A673 (cell line): Measurements from ENCODE around the gene S100A3. TPM values are rescaled to one million over a fixed set of nuclear protein-coding genes. Genes with fewer than 3 reads are reported as not detected.

Source experiments
- BruUV-seq: library from RNA; stranded (reverse); fragments of 400-500 nt; replicated peaks from 2 replicates; lab custom pipeline; 2021; lab: Mats Ljungman, UMichigan
- CTCF ChIA-PET: fragments of 300-600 bp; sonication (Branson Sonifier 250); formaldehyde crosslinking; loops from one replicate; lab custom pipeline; 2022; ENCODE audit warnings: antibody characterized with exemption; lab: Charles Lee
- POLR2A ChIA-PET: fragments of 300-600 bp; sonication (Branson Sonifier 250); formaldehyde crosslinking; loops from one replicate; lab custom pipeline; 2022; ENCODE audit warnings: antibody characterized with exemption; ENCODE audit not compliant: low non-redundant PET; lab: Charles Lee
- DNase-seq: peaks from one replicate; pipeline ENCODE4 v3.0.0-alpha.2; 2015; ENCODE audit warnings: low spot score
- H3K27ac ChIP-seq: fragments of 200-600 bp; sonication (generic); 2 replicates; pipeline ENCODE4 v1.5.1; 2016; ENCODE audit warnings: mixed run types, low read depth, mild to moderate bottlenecking, mixed read lengths, antibody characterized with exemption, low read length; ENCODE audit not compliant: poor library complexity, severe bottlenecking
- H3K27me3 ChIP-seq: fragments of 200-600 bp; sonication (generic); replicated peaks from 2 replicates; pipeline ENCODE4 v1.6.1; 2017; ENCODE audit warnings: mixed run types, low read depth, mild to moderate bottlenecking, mixed read lengths, antibody characterized with exemption, low read length; ENCODE audit not compliant: insufficient read depth, poor library complexity
- H3K36me3 ChIP-seq: fragments of 200-600 bp; sonication (generic); 2 replicates; pipeline ENCODE4 v1.6.1; 2016; ENCODE audit warnings: mixed run types, mild to moderate bottlenecking, mixed read lengths, antibody characterized with exemption, low read length; ENCODE audit not compliant: insufficient read depth, poor library complexity, severe bottlenecking
- H3K4me1 ChIP-seq: fragments of 200-600 bp; sonication (generic); 2 replicates; pipeline ENCODE4 v1.6.1; 2017; ENCODE audit warnings: mixed run types, mild to moderate bottlenecking, mixed read lengths, antibody characterized with exemption, low read length; ENCODE audit not compliant: insufficient read depth, poor library complexity, severe bottlenecking
- H3K4me3 ChIP-seq: fragments of 200-600 bp; sonication (generic); 2 replicates; pipeline ENCODE4 v1.5.1; 2016; ENCODE audit warnings: low read depth, mixed run types, mild to moderate bottlenecking, mixed read lengths, low read length; ENCODE audit not compliant: poor library complexity, severe bottlenecking
- H3K9me3 ChIP-seq: fragments of 200-600 bp; sonication (generic); 2 replicates; pipeline ENCODE4 v1.6.1; 2016; ENCODE audit warnings: mixed run types, low read depth, mild to moderate bottlenecking, mixed read lengths, antibody characterized with exemption, low read length; ENCODE audit not compliant: poor library complexity, severe bottlenecking
- CTCF ChIP-seq: fragments of 300-800, 200-600 bp; sonication (generic); conservative IDR thresholded peaks from 2 replicates; pipeline ENCODE4 v1.5.1; 2017; ENCODE audit warnings: low read depth, mild to moderate bottlenecking, antibody characterized with exemption, low read length, moderate library complexity, mixed read lengths
- EZH2 ChIP-seq: fragments of 200-600 bp; sonication (generic); IDR thresholded peaks from 2 replicates; pipeline ENCODE4 v1.6.1; 2017; ENCODE audit warnings: borderline replicate concordance, low read depth, mild to moderate bottlenecking, mixed read lengths, antibody characterized with exemption, low read length; ENCODE audit not compliant: poor library complexity, severe bottlenecking
- intact Hi-C: fragments of 100-400 bp; cut with micrococcal nuclease; formaldehyde crosslinking; loops from one replicate; pipeline ENCODE4 v1.10.0; 2022; ENCODE audit not compliant: unreplicated experiment
- total RNA-seq: library from RNA; stranded (reverse); gene quantifications from 2 replicates; pipeline ENCODE4 v1.2.3, GENCODE V29; 2021

Gene S100A3
- total RNA-seq, 1 experiment from 2014 or later, result 0.99 TPM

DNA sequence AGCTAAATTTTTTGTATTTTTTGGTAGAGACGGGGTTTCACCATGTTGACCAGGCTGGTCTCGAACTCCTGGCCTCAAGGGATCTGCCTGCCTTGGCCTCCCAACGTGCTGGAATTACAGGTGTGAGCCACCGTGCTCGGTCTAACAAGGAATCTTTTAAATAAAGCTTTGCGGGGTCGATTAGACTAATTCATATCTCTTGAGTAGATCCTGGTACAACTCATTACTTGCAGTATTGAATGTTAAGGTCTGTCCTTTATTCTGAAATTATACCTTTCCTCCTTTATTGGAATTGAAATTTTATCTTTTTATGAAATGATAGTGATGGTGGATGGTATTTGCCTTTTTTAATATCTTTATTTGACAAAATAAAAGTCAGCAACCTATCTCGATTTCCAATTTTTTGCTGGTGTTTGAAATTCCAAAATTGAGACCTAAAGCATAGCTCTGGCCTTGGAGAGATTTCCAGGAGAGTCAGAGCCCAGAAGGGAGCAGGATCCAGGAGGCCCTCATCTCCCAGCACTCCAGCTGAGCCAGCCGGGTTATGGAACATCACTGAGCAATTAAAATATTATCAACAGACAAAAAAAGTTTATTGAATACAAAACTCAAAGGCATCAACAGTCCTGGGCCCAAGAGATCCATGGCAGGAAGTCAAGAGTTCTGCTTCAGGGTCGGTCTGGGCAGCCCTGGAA is 11.9 kb upstream of the S100A3 start:
- TF ChIP-seq CTCF (no peak), EZH2 (no peak)
- H3K4me3 ChIP-seq, result no peak overlapping the region
- intact Hi-C loops, result no loop called here
- no peak for DNase-seq
- H3K27ac ChIP-seq, result no peak overlapping the region
- H3K36me3 ChIP-seq, result no peaks in the 10 kb centered on the region
- peaks cover 10% of the 10 kb centered on the region for H3K4me1 ChIP-seq
- ChIA-PET CTCF (no interaction called here), POLR2A (no interaction called here)
- no peaks in the 10 kb centered on the region for H3K27me3 ChIP-seq
- BruUV-seq, result no TSS peak
- H3K9me3 ChIP-seq, result no peaks in the 10 kb centered on the region

DNA sequence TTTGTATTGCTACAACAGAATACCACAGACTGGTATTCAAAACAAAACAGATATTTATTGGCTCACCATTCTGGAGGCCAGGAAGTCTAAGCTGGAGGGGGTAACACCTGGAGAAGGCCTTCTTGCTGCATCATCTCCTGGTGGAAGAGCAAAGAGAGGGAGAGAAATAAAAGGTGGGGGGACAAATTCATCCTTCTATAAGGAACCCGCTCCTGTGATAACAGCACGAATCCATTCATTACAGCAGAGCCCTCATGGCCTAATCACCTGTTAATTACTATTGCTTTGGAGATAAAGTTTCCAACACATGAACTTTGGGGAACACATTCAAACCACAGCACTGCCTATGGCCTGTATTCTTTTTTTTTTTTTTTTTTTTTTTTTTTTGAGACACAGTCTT is 11.2 kb upstream of the S100A3 start:
- intact Hi-C loops, result no loop called here
- no TSS peak for BruUV-seq
- Histone ChIP-seq H3K9me3 (no peaks in the 10 kb centered on the region), H3K36me3 (no peaks in the 10 kb centered on the region), H3K27me3 (no peaks in the 10 kb centered on the region), H3K27ac (no peak overlapping the region), H3K4me1 (peaks cover 8% of the 10 kb centered on the region), H3K4me3 (no peak overlapping the region)
- TF ChIP-seq CTCF, result no peak
- TF ChIP-seq EZH2, result no peak
- CTCF ChIA-PET, result no interaction called here
- POLR2A ChIA-PET, result no interaction called here
- DNase-seq, result no peak

GRCh38 chr1:153557877-153558276 is 8.8 kb upstream of the S100A3 start:
- H3K4me1 ChIP-seq, result no peaks in the 10 kb centered on the region
- no peaks in the 10 kb centered on the region for H3K36me3 ChIP-seq
- ChIA-PET POLR2A (no interaction called here), CTCF (no interaction called here)
- no TSS peak for BruUV-seq
- no peaks in the 10 kb centered on the region for H3K27me3 ChIP-seq
- DNase-seq, result no peak
- H3K4me3 ChIP-seq, result no peak overlapping the region
- TF ChIP-seq EZH2 (no peak), CTCF (no peak)
- intact Hi-C loops, result no loop called here
- H3K9me3 ChIP-seq, result no peaks in the 10 kb centered on the region
- H3K27ac ChIP-seq, result no peak overlapping the region
